ENCODE results near the gene GALNT12. TPM values are rescaled to one million over a fixed set of nuclear protein-coding genes. Genes with fewer than 3 reads are reported as not detected.

The GALNT12 gene
- total RNA-seq, 1 donor from 2014 or later = 1.2 TPM

DNA sequence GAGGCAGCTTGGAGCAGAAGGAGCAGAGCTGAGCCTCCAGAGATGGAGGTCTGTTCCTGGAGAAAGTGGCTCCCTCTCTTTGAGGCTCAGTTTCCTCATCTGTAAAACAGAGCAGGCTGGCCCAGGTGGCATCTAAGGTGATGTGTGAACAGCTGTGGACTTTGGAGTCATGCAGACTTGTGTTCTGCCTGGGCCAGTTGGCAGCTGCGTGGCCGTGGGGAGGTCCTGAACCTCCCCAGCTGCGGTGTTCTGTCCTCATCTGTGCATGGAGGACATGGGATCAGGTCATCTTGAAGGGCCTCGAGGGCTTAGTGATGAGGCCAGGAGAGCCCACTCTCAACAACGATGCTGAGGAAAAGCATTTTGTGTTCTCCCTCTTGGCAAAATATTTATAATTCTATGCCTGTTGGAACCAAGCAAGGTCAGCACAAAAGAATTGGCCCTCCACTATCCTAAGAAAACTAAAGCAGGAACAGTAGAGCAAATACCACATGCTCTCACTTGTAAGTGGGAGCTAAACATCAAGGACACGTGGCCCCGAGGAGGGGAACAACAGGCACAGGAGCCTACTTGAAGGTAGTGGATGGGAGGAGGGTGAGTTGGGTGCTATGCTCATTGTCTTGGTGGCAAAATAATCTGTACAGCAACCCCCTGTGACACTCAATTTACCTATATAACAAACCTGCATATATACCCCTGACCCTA is 73.0 kb downstream of the GALNT12 start:
- DNase-seq (ENCODE audit: low read depth, low spot score) = no peak

DNA sequence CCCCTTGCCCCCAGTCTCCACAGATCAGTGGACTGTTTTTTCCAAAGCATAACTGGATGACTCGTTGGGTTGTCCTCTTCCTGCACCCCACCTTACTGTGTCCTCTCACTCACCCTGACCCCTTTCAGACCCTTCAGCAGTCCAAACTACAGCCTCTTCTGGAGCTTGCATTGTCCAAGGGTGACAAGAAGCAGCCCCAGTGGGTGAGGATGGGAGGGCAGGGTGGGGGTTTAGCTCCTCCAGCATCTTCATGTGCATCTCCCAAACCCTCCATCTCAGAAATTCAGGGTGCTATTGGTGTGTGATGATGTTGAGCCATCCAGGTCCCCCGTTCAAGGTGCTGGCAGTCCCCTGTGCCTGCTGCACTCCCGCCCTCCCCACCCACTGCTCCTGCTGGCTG is 73.9 kb downstream of the GALNT12 start:
- no peak for DNase-seq (ENCODE audit: low read depth, low spot score)

DNA sequence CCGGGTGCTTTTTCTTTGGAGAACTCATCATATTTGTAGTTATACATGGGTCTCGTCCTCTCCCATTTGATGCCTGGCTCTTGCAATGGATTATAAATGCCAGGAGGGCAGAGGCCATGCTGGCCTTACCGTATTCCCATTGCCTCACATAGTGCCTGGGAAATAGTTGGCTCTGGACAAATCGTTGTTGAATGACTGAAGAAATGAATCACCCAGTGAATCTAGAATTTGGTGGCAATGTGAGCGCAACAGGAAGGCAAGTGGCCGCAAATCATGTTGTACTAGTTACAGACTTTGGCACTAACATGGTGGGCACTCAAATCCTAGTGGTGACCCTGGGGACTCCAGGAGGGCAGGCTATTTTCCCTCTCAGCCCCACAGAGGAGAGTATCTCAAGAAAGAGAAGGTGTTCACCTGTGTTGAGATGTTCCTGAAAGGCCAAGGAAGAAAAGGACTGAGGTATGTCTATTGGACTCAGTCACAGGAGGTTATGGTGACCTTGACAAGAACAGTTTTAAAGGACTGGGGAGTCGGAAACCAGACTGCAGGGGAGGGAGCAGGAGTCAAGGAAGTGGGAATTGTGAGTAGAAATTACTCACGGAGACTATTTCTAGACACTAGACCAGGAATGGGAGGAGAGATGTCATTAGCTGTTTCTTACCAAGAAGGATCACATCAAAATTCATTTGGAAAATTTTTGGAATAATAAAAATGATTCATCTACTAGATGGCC is 74.5 kb downstream of the GALNT12 start:
- no peak for DNase-seq (ENCODE audit: low read depth, low spot score)

DNA sequence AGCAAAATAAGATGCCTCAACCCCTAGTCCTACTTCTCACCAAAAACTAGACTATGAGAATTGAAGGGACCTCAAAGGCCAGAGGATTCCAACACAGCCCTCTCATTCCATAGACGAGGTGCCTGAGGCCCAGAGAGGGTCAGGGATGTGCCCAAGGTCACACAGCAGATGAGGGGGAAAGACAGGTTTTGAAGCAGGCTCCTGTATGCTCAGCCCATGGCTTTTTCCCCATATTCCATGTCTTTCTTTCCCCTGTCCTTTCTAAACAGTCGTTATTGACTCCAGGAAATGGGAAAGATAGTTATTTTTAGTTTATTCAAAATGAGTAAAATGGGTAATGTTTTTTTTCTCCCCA is 75.1 kb downstream of the GALNT12 start:
- no peak for DNase-seq (ENCODE audit: low read depth, low spot score)

DNA sequence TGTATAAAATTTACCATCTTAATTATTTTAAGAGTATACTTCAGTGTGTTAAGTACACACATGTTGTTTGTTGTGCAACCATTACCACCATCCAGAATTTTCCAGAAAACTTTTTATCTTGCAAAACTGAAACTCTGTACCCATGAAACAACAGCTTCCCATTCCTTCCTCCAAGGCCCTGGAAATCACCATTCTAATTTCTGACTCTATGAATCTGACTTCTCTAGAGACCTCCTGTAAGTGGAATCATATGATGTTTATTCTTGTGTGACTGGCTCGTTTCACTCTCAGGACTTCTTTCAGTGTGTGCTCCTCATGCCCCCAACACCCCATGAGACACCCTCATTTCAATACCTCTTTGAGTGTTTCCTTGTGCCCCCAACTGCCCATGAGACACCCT is 75.8 kb downstream of the GALNT12 start:
- no peak for DNase-seq (ENCODE audit: low read depth, low spot score)

DNA sequence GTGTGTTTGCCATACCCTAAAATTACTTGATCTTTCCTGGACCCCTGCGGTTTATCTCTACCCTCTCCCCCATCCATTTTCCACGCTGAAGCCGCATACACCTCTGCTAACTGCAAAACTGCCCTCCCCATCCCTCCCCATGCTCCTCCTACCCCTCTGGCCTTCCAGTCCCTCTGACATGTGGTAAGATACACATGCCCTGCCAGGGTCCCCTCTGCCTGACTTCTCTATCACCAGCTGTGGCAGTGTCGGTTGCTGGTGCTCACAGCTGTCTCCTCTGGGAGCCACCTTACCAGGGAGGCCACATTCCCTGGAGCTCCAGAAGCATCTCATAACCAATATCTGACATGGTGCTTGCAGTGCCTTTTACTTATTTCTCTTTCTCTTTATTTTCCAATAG is 77.4 kb downstream of the GALNT12 start:
- DNase-seq (ENCODE audit: low read depth, low spot score) = no peak

DNA sequence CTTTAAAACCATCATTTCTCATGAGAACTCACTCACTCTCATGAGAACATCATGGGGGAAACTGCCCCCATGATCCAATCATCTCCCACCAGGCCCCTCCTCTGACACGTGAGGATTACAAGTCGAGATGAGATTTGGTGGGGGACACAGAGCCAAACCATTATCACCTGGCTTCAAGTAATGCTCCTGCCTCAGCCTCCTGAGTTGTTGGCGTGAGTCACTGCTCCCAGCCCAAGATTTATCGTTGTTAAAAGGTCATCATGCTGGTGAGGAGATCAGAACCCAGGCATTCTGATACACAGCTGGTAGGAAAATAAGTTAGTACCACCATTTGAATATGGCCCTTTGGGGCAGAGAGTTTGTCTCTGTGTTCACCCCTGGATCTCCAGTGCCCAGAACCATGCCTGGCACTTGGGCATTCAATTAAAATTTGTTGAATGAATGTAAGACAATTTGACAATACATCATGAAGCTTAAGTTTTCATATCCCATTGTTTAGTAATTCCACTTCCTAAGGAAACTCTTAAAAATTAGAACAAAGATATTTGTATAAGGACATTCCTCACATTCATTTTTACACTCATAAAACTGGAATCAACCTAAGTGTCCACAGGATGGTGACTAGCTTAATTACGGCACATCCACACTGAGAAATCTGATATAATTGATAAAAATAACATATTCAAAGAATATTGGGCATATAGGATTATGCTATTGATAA is 78.3 kb downstream of the GALNT12 start:
- no peak for DNase-seq (ENCODE audit: low read depth, low spot score)

DNA sequence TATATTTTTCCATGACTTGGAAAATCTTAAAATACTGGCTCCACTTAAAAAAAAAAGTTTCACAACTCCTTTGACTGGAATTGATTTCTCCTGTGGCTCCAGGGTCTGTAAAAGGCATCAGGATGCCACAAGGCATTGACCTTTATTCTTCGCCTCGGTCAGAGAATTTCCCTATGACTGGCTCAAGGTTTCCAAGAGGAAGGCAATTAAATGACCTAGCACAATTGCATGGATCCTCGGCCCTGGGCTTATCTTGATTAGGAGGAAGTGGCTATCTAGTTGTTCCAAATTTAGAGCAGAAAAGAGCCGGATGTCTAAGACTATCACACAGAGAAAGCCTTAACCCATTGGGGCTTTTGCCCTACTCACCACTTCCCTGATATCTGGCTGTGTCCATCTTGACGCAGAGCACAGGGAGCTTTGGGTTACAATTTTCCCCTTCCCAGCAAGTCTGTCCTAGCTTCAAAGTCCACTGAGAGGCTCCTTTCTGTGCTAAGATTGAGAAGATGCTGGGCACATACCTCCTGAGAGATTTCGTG is 79.3 kb downstream of the GALNT12 start:
- DNase-seq (ENCODE audit: low read depth, low spot score) = no peak

DNA sequence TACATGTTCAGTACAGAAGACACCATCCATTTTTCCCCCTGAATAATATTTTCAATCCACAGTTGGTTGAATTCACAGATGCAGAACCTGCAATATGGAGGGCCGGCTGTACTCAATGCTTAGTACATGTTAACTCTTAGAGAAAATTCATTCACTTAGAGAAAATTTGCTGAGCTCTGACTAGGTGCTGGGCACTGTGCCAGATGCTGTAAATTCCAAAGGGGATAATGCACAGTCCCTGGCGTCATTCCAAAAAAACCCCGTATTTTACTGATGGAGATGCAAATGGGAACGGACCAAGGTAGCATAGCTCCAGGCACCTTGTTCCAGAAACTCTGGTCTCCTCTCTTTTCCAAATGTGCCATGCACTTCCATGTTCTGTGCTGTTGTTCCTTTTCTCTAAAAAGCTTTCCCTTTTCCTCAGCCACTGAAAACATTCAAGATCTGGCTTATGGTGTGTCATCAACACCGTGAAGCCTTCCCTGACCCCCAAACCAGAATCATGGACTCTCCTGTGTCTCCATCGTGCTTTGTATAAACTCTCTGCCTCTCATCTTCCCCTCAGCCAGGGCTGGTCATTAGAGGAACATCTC is 80.5 kb downstream of the GALNT12 start:
- DNase-seq (ENCODE audit: low read depth, low spot score) = no peak

DNA sequence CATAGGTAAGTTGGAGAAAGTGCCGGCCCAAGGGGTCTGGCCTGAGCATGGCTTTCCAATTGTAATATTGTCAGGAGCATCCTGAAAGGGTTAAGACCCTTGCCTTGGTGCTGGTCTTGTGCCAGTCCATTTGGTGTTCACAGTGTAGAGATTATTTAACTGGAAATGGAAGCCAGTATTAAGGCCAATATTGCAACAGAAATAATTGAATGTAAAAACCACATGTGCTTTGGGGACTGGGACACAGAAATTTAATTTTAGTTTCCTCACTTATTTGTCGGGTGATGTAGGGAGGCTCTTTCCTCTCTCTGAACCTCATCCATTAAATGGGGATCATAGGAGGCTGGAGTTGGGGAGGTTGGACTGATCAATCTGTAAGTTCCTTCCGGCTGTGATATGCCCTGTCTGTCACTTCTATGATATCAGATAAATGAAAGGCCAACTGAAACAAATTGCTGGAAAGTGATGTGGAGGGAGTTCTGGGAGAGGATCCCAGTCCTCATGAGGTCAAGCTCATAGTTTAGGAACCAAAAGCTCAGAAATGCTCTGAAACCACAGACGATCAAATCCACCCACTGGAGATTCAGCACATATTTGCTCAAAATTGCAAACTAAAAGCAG is 81.4 kb downstream of the GALNT12 start:
- no peak for DNase-seq (ENCODE audit: low read depth, low spot score)

DNA sequence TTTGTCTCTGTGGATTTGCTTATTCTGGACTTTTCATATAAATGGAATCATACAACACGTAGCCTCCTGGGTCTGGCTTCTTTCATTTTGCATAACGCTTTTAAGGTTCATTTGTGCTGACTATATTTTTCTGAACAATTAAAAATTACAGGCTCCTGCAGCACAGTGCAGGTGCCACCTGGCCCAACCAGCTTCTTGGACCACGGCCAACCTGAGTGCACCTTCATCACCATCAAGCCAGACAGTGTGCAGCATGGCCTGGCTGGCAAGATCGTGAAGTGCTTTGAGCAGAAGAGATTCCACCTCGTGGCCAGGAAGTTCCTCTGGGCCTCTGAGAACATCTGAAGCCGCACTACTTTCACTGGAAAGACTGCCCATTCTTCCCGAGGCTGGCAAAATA is 82.8 kb downstream of the GALNT12 start:
- DNase-seq (ENCODE audit: low read depth, low spot score) = no peak

DNA sequence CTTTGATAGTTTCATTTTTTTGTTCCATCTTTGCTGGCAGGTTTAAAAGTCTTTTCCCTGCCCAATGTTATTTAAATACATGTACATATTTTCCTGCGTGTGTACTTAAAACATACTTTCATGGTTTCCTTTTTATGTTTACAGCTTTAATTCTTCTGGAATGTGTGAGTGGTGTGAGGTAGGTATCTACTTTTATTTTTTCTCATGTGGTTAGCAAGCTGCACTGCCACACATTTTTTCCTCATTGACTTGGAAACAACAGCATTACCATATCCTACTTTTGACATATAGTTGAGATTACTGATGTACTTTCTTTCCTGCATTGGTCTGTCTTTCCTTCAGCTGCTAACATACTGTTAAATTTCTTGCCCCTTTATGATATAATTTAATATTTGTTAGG is 84.8 kb downstream of the GALNT12 start:
- DNase-seq (ENCODE audit: low read depth, low spot score) = no peak

DNA sequence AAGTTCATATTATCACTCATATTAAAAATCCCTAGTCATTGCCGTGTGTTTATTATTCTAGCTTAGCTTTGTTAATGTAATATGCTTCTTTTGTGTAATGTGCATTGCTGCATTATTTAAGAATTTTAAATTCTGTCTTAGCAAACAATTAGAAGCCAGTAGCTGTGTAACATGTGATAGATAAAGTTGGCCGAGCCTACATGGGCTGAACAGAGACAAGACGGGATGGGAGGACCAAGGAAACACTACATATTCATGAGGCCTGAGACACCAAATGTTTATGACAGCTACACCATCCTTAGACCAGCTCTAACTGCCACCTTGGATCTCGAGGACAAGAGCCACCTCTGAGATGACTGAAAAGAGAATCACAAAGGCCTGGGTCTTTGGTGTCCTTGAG is 85.2 kb downstream of the GALNT12 start:
- no peak for DNase-seq (ENCODE audit: low read depth, low spot score)

DNA sequence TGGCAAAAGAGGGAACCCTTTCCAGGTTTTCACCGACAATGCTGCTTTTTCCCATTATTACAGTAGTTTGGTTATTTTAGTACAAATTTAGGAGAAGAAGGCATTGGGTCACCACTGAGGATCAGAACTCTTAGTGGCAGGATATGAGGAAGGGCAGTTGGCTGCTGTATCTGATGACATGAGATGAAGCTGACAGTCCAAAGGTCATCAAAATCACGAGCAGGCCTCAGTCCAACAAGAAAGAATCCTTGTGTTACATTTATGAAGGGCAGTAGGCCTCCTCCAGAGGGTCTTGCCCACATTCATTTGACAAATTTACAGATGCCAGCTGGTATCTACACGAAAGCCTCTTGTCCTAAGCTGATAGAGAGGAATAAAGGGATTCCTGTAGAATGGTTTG is 86.7 kb downstream of the GALNT12 start:
- no peak for DNase-seq (ENCODE audit: low read depth, low spot score)

DNA sequence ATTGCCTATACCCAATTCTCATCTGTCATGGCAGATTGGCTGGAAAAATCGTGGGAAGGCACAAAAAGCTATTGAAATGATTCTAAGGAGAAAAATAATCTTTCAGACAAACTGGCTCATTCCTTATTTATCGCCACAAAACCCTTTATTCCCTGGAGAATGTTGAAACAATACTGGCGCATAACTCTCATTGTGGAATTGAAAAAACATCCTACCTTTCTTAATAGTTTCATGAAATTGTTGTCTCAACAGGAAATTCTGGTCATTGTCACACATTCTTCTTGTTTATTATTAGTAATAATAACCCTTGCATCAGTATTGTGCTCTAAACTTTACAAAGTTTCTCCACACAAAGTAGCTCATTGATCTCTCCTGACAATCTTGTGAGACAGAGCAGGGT is 87.3 kb downstream of the GALNT12 start:
- DNase-seq (ENCODE audit: low read depth, low spot score) = no peak

DNA sequence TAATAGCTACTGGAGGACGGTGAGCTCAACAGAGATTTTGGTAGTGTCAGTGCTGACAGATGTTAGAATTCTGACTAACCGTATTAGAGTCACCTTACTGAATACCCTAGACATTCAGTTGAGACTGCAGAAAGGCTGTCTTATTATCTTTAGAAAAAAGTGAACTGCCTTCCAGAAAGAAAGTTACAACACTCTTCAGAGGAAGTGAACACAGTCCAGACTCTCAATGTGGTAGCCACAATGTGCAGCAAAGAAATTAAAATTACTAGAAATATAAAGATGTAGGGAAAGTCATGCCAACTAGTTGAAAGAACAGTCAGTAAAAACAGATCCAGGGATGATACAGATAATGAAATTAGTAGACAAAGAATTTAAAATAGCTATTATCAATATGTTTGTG is 89.2 kb downstream of the GALNT12 start:
- DNase-seq (ENCODE audit: low read depth, low spot score) = no peak

DNA sequence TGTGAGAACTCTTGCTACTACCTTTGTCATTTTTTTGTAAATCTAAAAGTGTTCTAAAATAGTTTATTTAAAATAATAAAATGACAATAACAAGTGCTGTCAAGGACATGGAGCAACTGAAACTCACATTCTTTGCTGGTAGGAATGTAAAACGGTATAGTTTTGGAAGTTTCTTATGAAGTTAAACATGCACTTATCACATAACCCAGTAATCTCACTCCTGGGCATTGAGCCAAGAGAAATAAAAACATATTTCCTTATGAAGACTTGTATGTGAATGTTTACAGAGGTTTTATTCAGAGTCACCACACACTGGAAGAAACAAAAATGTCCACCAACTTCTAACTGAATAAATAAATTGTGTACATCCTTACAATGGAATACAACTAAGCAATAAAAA is 90.3 kb downstream of the GALNT12 start:
- no peak for DNase-seq (ENCODE audit: low read depth, low spot score)

DNA sequence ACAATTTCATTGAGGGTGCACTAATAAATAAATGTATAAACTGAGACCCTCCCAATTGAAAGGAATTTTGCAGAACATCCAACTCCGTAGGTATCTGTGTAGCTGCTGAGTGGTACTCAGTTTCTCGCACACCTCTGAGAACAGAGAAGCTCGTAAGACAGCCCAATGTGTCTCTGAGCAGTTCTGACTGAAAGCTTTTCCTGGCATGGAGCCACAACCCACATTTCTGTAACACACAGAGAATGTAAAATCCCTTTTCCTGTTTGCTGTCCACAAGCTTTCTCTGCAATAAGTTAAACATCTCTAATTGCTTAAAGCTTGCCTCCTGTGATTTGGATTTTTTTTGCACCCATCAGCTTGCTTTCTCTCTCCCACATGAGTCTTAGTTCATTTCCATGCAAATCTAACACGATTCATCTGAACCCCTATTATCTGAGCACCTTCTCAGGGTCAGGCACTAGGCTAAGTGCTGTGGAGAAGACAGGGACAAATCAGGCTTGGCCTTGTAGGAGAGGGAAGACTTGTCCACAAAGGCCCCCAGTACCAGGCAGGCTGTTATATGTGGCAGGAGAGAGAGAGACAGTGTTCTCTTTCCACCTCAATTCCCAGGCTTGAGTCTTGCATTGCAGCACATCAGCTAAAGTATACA is 92.1 kb downstream of the GALNT12 start:
- DNase-seq (ENCODE audit: low read depth, low spot score) = no peak
